GM12865 (cell line): ENCODE results near the gene MTG2.

Experiments used
- DNase-seq: peaks from one replicate; pipeline ENCODE4 v3.0.0; 2010; ENCODE audit warnings: low read depth
- H3K4me3 ChIP-seq: 2 replicates; pipeline ENCODE4 v1.5.1; 2011; ENCODE audit warnings: mild to moderate bottlenecking, low read depth, low read length, control low read depth
- TF ChIP-seq, protein P1 (sequence below): IDR thresholded peaks from 2 replicates; pipeline ENCODE4 v1.5.1; 2011; ENCODE audit warnings: low read length, control low read depth, low read depth, inconsistent platforms; ENCODE audit not compliant: insufficient read depth; ENCODE audit errors: missing control alignments

Gene MTG2

DNA sequence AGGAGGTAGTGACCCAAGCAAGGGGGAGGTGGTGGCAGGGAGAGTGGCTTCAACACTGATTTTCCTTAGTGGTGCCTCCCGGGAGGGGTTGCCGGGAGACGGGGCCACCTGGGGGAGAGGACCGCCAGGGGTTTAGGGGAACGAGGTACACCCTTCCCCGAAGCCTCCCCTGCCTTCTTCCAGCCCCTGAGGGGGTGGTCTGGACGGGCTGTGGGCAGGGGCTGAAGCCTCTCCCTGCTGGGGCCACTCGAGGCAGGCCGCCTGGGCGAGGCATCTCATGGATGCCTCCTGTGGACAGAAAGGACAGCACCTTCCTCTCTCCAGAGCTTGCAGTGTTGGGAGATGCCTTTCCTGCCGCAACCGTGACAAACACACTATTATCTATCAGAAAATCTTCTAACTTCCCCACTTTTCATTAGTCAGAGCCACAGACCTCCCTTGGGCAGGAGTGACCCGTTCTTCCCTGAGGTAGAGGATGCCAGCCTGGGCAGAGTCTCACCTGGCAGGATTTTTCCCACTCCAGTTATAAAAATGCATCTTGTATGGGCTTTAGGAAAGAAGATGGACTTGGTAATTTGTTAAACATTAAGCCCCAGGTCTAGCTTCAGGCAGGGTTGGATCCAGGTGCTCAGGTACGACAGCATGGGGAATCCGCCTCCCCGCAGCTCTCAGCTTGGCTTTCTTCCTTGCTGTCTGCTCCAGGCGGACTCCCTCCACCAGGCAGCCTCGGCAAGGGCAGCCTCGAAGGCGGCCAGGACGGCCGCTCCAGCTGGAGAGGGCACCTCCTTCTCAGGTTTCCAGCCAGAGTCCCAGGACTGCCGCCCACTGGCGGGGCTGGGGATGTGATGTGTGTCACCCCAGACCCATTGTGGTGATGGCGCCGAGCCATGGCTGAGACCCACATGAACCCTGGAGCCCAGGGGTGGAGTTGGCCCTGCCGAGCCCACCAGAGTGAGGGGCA is 26.2 kb downstream of the MTG2 start:
- TF ChIP-seq, protein P1, sequence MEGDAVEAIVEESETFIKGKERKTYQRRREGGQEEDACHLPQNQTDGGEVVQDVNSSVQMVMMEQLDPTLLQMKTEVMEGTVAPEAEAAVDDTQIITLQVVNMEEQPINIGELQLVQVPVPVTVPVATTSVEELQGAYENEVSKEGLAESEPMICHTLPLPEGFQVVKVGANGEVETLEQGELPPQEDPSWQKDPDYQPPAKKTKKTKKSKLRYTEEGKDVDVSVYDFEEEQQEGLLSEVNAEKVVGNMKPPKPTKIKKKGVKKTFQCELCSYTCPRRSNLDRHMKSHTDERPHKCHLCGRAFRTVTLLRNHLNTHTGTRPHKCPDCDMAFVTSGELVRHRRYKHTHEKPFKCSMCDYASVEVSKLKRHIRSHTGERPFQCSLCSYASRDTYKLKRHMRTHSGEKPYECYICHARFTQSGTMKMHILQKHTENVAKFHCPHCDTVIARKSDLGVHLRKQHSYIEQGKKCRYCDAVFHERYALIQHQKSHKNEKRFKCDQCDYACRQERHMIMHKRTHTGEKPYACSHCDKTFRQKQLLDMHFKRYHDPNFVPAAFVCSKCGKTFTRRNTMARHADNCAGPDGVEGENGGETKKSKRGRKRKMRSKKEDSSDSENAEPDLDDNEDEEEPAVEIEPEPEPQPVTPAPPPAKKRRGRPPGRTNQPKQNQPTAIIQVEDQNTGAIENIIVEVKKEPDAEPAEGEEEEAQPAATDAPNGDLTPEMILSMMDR: no peak
- no peak for DNase-seq
- H3K4me3 ChIP-seq: no peak overlapping the region

DNA sequence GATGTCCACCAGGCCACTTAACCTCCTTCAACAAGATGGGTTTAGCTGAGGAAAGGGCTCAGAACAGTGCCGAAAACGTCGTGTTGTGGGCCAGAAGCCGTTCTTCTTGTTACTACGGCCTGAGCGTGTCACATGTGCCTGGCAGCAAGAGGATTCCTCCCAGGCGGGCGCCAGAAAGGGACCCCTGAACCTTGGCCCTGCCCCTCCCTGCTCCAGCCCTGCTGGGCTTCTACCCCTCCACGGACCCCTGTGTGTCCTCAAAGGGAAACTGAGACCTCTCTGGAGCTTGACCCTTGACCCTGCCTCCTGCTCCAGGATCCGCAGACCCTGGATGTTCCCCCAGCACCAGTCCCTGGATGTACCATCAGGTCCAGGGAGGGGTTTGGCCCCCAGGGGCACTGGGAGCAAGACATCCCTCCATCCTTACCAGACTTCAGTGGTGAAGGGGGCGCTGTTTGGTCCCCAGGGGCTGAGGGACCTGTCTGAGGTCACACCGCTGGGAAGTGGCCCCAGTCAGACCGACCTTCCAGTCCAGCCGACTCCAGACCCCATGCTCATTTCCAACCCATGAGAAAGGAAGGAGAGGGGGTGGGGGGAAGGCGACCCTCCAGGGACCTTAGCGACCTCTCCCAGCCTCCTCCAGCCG is 27.1 kb downstream of the MTG2 start:
- no peak overlapping the region for H3K4me3 ChIP-seq
- TF ChIP-seq, protein P1: no peak

DNA sequence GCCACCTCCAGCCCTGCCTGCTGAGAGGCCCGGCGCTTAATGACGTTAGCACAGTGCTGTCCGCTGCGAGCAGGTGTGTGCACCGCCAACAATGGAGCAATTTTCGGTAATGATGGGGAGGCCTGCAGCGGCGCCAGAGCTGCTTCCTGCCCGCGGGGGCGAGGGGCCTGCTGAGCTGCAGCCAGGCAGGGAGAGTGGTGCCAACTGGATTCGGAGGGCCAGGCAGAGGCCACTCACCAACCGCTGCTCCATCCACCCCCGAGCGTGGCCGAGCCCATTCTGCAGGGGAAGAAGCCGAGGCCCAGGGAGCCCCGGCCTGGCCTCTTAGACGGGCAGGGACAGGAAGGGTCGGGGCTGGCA is 27.6 kb downstream of the MTG2 start:
- no peak overlapping the region for H3K4me3 ChIP-seq
- TF ChIP-seq, protein P1: no peak
- DNase-seq: no peak

More for the DNA sequence above, 27.1 kb downstream of the MTG2 start:
- DNase-seq: no peak

DNA sequence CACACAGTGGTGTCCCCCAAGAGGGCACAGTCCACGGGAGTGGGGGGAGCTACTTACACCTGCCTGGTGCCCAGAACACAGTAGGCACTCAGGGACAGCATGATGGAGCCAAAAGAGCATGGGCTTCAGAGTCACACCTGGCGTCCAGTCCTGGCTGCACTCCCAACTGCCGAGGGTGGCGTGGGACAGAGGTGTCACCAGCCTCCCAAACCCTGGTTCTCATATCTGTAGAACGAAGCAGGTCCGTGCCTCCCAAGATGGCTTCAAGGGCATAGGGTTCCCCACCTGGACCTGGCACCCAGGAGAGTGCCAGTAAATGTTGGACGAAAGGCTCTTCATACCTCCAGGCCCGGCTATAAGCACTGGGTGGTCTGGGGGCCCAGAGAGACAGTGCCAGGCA is 28.4 kb downstream of the MTG2 start:
- TF ChIP-seq, protein P1: no peak
- H3K4me3 ChIP-seq: no peak overlapping the region
- no peak for DNase-seq

DNA sequence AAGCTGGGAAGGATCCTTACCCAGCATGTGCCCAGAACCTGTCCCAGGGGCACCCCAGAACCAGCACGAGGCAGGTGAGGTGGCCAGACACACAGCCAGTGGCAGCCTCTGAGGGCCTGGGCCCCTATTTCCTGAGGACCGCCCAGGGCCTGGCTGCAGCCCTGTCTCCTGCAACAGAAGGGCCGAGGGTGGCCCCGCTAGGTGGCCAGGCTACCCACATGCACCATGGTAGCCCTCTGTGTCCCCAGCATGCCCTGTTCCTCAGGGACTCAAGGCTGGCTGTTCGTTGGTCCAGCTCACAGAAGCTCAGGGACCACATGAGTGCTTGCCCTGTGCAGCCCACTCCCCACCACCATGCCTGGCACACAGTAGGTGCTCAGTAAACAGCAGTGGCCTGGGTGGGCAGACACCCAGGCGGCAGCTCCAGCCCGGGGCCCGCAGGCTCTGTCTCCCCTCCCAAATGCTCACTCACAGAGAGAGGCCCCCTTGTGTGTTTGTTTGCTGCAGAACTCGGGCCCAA is 29.0 kb downstream of the MTG2 start:
- no peak for DNase-seq
- TF ChIP-seq, protein P1: no peak
- no peak overlapping the region for H3K4me3 ChIP-seq

DNA sequence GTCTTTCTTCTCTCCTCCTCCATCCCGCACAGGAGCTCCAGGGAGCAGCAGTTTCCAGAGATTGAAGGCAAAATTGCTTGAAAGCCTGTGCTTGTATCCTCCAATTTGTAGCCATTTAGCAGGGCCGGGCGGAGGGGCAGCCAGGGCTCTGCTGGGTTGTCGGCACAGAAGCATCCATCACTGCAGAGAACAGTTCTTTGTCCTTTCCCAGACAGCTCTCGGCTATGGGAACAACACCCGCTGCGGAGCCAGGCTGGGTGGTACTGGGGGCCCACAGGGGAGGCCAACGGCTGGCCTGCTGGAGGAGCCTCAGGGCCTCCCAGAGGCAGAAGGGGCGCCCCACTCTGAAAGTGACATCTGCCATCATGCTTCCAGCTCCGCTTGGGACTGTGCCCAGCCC is 29.5 kb downstream of the MTG2 start:
- no peak overlapping the region for H3K4me3 ChIP-seq
- no peak for DNase-seq
- TF ChIP-seq, protein P1: no peak
